ENCODE results near the gene RPP40.
"Not testable (repeated sequence)": the region's sequence is repeated elsewhere in the genome, so short reads cannot be mapped to it uniquely, and the experiment has no call there.

Gene RPP40, protein sequence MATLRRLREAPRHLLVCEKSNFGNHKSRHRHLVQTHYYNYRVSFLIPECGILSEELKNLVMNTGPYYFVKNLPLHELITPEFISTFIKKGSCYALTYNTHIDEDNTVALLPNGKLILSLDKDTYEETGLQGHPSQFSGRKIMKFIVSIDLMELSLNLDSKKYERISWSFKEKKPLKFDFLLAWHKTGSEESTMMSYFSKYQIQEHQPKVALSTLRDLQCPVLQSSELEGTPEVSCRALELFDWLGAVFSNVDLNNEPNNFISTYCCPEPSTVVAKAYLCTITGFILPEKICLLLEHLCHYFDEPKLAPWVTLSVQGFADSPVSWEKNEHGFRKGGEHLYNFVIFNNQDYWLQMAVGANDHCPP

DNA sequence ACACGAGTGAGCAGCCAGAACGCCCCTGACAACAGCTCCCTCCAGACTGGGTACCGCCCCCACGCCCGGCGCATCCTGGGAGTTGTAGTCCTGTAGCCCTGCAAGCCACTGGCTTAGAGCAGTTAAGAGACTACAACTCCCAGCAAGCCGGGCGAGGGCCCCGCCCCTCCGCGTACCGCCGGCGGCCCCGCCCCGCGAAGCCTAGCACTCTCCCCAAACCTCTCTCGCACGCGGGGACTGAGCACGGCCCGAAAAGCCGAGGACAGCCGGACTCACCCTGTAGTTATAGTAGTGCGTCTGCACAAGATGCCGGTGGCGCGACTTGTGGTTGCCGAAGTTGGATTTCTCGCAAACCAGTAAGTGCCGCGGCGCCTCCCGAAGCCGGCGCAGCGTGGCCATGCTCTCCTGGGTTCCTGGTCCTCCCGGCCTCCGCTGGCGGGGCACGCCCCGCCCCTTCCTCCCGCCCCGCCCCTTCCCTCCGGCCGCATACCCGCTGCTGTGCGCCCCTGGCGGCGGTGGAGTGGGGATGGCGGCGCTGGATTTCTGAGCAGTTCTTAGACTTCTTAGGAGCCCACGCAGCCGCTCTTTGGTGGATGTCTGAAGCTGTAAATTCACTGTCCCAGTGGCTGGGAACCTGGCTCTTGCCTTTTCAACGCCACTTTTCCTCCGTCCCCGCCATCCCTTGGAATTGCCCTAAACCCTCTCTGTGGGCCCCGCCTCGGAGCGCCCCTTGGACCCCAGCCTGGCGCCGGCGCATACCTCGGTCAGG, at the start of gene RPP40:
Gene RPP40 (minus strand): TSS at position 434 of the 769 bp plus-strand sequence. CDS start 35 bp downstream, at position 399.
- peak; percentile 97 for DNase-seq

DNA sequence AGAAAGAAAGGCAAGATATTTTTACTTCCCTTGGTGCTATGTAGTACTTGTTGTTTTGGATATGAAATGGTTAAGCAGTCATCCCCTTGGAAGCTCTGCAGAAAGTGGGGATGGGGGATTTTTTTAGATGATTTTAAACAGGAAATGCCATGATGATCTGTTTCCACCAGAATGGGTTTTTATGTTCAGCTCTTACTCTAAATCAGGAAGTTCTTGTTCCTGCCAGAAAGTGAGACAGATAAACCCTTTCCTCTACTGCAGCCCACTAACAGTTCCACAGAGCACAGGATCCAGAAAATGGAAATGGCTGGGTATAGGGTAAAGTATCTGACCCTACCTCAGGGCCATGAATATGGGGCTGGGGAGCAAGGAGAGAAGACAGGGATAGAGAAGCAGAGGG, 49.2 kb upstream of the RPP40 start:
- peak; percentile 82 for DNase-seq

DNA sequence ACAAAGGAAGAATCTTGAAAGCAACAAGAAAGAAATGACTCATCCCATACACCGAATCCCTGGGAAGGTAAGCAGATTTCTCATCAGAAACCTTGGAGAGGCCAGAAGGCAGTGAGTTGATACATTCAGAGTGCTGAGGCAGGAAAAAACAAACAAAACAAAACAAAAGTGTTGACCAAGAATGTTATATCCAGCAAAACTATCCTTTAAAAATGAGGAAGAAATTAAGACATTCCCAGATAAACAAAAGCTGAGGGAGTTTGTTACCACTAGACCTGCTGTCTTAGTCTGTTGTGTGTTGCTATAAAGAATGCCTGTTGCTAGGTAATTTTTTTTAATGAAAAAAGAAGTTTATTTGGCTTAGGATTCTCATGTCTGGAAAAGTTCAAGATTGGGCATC, 47.6 kb upstream of the RPP40 start:
- DNase-seq = peak; percentile 5

DNA sequence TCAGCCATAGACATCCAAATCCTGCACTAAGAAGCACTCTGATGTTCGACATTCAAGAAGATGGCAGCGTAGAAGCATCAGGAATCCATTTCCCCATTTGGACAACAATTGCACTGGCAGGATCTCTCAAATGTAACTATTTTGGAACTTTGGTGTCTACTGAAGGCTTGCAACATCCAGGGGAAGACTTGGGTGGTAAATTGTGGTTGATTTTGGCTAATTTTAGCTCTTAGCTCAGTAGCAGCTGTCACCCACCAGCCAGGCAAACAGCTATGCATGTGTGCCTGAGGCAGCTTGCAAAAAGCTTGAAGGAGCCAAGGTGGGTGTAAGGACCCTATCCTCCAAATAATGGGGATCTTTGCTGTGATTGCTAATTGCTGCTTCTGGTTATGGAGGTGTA, 46.2 kb upstream of the RPP40 start:
- peak; percentile 98 for DNase-seq

DNA sequence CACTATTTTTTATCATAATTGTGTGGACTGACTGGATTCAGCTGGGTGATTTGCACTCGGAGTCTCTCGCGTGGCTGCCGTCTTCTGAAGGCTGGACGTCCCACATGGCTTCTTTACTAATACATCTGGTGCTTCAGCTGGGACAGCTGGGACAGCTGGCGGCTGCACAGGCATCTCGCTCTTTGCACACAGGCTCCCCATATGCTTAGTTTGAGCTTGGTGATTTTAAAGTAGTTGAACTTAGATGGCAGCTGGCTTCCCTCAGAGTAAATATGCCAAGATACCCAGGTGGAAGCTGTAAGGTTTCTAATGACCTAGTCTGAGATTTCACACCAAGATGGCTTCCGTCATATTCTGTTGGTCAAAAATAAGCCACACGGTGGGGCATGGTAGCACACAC, 42.6 kb upstream of the RPP40 start:
- DNase-seq = no peak

DNA sequence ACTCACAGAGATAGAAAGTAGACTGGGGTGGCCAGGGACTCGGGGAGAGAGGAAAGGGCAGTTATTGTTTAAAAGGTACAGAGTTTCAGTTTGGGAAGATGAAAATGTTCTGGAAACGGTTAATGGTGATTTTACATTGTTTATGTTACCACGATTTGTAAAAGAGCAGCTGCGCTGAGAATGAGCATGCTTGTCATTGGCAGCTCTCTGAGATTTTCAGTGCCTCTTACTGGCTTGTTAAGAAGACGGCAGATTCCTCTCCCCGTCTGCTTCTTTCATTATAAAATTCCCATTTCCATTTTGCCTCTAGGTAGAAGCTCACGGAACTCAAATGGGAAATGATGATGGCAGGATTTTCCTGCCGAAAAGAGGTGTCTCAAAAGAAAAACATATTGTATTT, 41.6 kb upstream of the RPP40 start:
- no peak for DNase-seq

DNA sequence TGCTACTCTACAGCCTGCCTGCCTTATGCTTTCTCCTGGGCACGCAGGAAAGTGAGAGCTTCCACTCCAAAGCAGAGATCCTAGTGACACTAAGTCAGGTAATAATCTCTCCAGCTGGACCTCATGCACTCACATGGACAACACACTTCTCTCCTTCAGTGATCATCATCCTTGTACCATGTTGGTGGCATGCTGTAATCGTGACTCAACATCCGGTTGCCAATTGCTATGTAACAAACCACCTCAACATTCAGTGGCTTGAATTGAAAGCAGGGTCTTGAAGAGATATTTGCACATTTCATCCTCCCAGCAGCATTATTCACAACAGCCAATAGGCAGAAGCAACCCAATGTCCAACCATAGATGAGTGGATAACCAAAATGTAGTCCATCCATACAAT, 41.0 kb upstream of the RPP40 start:
- DNase-seq = peak; percentile 62

DNA sequence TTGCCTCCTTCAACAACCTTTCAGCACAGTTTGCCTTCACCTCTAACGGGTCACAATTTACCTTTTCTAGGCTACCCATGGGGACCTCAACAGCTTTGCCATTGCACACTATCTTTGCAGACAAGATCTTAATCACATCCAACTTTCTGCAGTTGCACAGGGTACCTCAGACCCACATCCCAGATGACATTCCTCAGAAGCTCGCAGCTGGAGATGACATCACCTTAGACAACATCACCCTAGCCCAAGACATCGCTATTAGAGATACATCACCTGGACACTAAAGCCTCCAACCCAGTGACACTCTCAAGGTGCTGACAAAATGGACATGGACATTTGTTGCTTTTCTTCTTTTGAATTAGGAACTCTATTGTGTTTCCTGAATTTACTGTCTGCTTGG, 38.6 kb upstream of the RPP40 start:
- no peak for DNase-seq

DNA sequence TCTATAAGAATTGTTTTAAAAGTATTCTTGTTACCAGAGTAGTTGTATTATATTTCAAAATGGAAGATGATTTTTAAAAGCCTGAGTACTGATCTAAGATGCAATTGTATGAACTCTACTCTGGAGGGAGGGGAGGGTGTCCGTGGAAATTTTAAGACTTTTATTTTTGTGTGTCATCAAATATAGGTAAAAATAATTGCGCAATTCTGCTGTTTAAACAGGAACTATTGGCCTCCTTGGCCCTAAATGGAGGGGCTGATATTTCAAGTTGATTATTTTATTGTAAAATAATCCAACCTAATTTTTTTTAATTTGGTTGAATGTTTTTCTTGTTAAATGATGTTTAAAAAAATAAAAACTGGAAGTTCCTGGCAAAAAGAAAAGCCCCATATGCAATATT, 38.1 kb upstream of the RPP40 start:
- DNase-seq = no peak

DNA sequence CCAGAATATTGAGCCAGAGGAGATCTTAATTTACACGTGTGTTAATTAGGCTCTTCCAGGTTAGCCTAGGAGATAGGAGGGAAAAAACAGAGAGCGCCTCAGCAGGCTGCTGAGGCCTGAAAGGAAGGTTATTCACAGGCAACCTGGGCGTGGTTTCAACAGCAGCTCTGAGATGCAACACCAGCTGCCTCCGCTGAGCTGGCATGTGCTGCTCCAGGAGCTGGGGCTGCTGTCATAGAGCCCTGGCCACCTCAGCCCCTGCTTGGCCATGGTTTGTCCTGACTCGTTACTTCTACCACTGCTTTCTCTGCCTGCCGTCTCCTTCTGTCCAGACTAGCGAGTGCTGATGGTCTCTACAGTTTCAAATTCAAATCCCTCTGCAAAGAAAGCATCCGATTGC, 32.4 kb upstream of the RPP40 start:
- peak; percentile 37 for DNase-seq

DNA sequence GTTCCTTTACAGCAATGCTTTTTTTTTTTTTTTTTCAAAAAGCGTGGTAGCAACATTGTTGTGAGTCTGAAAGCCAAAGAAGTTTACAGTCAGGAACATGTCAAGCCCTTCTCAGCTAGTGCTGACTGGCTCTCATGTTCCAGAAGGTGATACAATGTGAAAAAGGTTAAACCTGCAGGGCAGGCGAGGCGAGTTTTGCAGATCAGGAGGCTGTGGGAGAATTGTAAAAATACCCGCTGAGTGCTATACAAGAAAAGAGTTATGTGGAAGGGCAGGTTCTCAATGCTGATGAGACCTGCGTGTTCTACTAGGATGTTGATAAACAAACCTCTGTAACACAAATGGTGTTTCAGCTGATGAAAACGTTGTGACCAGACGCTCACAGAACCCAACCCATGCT, 30.9 kb upstream of the RPP40 start:
- DNase-seq = no peak

DNA sequence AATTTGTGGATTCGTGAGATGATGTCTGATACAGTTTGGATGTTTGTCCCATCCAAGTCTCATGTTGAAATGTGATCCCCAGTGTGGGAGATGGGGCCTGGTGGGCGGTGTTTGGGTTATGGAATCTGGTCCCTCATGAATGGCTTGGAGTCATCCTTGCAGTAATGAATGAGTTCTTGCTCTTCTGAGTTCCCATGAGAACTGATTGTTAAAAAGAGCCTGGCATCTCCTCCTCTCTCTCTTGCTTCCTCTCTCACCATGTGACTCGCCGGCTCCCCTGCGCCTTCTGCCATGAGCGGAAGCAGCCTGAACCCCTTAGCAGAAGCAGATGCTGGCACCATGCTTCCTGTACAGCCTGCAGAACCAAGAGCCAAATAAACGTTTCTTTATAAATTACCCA, 30.5 kb upstream of the RPP40 start:
- DNase-seq = peak; percentile 43

DNA sequence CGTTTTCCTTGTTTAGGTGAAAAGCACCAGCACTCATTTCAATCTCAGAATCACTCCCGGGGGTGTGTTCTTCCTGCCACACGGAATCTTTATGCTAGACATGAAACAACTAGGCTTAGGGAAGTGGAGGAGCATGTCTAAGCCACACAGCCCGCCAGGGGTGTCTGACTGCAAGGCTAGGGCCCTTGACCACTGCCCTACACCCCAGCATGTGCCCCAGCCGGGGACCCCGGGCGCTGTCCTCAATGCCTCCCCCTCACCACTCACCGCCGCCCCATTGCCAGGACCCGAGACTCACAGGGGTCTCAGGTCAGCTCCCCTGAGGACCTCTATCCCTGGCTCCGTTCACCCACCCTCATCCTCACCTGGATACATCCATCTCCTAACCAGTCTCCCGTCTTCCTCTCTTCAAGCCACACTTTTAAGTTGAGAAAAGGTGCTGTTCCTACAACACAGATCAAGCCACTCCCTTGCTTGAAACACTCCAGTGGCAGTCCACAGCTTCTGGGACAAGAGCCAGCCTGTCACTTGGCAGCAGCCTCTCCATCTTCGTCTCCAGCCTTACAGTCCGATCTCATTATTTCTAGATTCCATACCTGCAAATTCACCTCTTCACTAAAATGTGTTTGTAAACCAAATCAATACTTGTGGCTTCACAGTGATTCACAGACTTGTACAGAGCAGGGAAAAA, 29.5 kb upstream of the RPP40 start:
- not testable (repeated sequence) for DNase-seq

DNA sequence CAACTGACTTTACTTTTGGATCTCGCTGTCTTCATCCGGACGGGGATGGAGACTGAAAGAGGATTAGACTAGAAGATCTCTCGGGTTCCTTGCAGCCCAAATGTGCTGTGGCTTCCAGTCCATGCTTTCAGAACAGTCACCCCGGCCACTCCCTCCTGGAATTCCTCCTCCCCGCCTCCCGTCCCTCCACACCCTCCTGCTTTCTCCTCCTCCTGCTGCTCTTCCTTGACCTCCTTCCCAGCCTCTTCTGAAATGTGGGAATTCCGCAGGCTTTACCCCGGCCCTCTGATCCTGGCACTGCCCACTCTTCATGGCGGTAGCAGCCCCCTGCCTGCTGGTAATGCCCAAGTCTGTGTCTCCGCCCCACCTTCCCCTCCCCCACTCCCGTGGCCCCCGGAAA, 28.9 kb upstream of the RPP40 start:
- DNase-seq = not testable (repeated sequence)

DNA sequence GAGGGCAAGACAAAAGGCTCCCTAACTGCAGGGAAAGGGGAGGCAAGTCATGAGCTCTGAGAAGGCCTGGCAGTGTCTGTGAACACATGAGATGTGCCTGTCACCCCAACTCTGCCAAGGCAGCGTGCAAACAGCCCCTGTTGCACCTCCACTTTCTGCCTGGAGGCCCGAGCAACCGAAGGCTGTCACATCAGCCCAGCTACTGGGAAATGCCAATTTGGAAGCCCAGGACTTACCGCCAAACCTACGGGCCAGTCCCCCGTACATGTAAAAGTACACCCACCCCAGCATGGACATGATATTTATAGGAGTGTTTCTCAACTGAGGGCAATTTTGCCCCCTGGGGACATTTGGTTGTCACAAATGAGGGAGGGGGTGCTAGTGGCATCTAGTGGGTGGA, 27.3 kb upstream of the RPP40 start:
- DNase-seq = no peak

DNA sequence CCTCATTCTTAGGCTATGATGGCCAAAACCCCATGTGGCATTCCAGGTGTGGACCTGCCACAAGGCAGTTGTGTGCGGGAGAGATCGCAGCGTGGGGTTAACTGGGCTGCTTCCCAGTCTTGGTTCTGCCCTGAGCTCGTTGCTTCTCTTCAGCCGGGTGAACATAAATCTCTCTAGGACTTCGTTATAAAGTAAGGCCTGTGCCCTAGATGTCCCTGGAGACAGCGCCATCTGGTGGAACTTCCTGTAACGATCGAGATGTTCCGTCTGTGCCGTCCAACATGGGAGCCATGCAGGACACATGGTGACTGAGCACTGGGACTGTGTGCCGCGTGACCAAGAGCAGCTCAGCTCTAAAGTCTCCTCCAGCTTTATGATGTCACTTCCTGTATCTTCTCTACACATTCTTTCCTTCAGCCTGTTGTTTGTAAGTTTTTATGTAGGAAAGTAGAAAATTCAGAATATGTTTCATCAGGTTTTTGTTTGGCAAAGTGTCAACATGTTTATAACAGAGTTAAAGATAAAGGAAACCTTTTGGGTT, 26.8 kb upstream of the RPP40 start:
- DNase-seq = peak; percentile 72

DNA sequence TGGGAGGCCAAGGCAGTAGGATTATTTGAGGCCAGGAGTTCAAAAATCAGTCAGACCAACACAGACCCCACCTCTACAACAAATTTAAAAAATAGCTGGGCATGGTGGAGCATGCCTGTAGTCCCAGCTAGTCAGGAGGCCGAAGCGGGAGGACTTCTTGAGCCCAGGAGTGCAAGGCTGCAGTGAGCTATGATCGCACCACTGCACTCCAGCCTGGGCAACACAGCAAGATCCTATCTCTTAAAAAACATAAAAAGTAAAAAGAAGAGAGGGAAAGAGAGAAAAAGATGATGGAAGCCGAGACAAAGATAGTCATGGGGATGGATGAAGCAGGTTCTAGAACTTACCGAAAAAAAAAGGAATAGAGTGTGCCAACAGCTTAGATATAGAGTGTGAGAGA, 25.8 kb upstream of the RPP40 start:
- DNase-seq = no peak

DNA sequence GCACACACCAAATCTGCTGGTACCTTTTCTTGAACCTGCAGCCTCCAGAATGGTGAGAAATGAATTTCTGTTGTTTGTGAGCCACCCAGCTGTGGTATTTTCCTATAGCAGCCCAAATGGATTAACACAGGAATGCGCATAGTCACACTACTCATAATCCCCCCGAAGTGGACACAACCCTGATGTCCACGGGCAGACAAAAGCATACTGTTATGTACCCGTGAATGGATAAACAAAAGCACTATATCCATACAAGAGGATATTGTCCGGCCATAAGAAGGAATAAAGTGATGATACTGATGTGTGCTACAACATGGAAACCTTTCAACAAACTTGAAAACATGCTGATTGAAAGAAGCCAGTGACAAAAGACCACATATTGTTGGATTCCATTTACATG, 25.1 kb upstream of the RPP40 start:
- DNase-seq = no peak

DNA sequence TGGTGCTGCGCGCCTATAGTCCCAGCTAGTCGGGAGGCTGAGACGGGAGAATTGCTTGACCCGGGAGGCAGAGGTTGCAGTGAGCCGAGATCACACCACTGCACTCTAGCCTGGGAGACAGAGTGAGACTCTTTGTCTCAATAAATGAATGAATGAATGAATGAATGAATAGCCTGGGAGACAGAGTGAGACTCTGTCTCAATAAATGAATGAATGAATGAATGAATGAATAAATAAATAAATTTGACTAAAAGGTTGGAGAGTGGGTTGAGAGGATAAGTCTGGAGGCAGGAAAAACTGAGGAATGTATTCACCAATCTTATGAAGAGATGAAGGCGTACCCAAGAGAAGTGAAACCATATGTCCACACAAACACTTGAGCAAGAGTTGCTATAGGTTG, 24.5 kb upstream of the RPP40 start:
- no peak for DNase-seq

DNA sequence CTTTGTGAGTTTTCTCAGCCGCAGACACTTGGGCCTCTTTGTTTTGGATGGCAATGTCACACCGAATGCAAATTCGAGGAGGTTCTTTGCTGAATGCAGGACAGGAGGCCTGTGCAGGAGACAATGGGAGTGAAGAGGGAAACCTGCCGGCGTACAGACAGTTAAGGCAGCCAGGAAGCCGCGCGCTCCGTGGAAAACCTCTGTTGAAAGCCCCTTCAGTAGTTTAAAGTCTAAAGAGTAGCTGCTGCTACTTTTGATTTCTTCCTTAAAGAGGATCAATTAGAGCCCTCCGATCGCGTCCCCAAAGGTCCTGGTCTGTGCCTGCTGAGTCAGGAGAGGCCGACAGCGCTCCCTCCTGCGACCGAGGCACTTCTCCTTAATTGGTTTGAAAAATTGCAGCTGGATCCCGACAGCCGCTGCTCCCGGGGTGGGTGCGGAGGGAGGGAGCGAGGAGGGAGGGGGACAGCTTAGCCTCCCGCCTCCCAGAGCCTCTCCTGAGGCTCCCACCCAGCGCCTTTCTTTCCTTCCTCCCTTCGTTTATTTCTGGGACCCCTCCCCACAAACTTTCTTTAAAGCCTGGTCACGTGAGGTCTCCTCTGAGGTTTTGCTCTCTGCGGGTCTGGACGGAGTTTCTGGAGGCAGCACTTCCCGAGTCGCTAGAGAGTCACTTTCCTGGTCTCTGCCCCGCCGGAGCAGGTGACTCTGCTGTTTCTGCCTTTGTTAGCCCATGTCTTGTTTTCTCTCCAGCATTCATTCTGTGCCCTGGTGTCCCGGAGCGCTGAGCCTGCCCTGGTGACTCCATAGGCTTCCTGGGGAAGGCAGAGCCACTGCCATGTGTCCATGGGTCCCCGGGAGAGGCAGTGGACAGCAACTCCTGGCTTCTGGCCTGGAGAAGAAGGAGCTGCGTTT, 22.3 kb upstream of the RPP40 start:
- peak; percentile 64 for DNase-seq

DNA sequence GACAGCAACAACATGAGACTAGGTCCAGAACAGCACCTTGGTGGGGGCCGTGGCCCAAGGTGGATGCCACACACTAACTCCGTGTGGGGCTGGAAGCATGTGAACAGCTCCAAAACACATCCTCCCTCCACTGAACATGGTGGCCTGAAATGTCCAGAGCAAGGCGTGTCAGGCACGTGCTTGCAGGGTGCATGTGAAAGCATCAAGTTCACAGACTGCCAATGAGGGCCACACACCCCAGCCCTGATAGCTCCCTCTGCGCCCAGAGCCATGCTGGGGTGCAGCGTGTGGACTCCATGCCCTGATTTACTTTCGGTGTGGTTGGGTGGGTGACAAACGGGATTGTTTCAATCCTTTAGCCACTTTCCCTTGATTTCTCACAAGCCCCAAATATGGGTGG, 20.1 kb upstream of the RPP40 start:
- DNase-seq = no peak

DNA sequence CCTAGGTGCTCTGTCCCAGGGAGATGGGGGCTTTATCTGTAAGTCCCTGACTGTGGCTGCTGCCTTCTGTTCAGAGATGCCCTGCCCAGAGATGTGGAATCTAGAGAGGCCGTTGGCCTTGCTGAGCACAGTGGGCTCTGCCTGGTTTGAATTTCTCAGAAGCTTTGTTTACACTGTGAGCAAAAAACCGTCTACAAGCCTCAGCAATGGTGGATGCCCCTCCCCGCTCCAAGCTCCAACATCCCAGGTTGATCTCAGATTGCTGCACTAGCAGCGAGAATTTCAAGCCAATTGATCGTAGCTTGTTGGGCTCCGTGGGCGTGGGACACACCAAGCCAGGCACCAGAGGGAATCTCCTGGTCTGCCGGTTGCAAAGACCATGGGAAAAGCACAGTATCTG, 16.3 kb upstream of the RPP40 start:
- DNase-seq = no peak

All from MV-4-11 (cell line).